Measurements from ENCODE around the gene NDUFAF4.

DNA sequence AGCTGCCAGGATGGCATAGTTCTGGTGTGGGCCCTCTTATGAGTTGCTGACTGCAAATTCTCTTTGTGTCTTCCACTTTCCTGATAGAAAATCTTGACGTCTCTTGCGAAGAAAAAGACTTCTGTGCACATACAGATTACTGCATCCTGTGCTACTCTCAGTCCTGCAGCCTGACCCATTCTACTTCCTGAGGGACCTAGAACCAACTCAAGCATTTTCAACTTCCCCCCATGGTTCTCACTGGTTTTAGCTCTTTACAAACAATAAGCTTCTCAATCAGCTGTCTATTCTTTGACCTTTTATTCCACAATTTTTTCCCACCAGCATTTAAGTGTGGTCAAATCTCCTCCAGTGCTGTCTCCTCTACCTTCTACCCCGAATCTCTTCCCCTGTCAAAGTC is 13.5 kb upstream of the NDUFAF4 start:
- TF ChIP-seq, protein P1, sequence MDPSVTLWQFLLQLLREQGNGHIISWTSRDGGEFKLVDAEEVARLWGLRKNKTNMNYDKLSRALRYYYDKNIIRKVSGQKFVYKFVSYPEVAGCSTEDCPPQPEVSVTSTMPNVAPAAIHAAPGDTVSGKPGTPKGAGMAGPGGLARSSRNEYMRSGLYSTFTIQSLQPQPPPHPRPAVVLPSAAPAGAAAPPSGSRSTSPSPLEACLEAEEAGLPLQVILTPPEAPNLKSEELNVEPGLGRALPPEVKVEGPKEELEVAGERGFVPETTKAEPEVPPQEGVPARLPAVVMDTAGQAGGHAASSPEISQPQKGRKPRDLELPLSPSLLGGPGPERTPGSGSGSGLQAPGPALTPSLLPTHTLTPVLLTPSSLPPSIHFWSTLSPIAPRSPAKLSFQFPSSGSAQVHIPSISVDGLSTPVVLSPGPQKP (IDR thresholded peaks at IDR 0.05; ENCODE audit: low read depth, low read length): no peak
- TF ChIP-seq, protein P2, sequence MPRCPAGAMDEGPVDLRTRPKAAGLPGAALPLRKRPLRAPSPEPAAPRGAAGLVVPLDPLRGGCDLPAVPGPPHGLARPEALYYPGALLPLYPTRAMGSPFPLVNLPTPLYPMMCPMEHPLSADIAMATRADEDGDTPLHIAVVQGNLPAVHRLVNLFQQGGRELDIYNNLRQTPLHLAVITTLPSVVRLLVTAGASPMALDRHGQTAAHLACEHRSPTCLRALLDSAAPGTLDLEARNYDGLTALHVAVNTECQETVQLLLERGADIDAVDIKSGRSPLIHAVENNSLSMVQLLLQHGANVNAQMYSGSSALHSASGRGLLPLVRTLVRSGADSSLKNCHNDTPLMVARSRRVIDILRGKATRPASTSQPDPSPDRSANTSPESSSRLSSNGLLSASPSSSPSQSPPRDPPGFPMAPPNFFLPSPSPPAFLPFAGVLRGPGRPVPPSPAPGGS (IDR thresholded peaks at IDR 0.05; ENCODE audit: borderline replicate concordance, insufficient read depth, low read depth, low read length, poor library complexity, severe bottlenecking): no peak
- no peak for TF ChIP-seq SP1 (IDR thresholded peaks at IDR 0.05; ENCODE audit: low read depth, low read length)
- TF ChIP-seq, protein P3, sequence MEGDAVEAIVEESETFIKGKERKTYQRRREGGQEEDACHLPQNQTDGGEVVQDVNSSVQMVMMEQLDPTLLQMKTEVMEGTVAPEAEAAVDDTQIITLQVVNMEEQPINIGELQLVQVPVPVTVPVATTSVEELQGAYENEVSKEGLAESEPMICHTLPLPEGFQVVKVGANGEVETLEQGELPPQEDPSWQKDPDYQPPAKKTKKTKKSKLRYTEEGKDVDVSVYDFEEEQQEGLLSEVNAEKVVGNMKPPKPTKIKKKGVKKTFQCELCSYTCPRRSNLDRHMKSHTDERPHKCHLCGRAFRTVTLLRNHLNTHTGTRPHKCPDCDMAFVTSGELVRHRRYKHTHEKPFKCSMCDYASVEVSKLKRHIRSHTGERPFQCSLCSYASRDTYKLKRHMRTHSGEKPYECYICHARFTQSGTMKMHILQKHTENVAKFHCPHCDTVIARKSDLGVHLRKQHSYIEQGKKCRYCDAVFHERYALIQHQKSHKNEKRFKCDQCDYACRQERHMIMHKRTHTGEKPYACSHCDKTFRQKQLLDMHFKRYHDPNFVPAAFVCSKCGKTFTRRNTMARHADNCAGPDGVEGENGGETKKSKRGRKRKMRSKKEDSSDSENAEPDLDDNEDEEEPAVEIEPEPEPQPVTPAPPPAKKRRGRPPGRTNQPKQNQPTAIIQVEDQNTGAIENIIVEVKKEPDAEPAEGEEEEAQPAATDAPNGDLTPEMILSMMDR (IDR thresholded peaks at IDR 0.05 in 2 of 3, conservative IDR thresholded peaks at IDR 0.05 in 1 of 3; ENCODE audit: control insufficient read depth in 2 of 3, extremely low read depth in 1 of 3, insufficient read depth in 1 of 3, low read depth in 3 of 3, low read length in 3 of 3): no peak
- TF ChIP-seq MXI1 (IDR thresholded peaks at IDR 0.05; ENCODE audit: low read depth, low read length): no peak
- no peak for TF ChIP-seq HDGF (IDR thresholded peaks at IDR 0.05)
- TF ChIP-seq, protein P4, sequence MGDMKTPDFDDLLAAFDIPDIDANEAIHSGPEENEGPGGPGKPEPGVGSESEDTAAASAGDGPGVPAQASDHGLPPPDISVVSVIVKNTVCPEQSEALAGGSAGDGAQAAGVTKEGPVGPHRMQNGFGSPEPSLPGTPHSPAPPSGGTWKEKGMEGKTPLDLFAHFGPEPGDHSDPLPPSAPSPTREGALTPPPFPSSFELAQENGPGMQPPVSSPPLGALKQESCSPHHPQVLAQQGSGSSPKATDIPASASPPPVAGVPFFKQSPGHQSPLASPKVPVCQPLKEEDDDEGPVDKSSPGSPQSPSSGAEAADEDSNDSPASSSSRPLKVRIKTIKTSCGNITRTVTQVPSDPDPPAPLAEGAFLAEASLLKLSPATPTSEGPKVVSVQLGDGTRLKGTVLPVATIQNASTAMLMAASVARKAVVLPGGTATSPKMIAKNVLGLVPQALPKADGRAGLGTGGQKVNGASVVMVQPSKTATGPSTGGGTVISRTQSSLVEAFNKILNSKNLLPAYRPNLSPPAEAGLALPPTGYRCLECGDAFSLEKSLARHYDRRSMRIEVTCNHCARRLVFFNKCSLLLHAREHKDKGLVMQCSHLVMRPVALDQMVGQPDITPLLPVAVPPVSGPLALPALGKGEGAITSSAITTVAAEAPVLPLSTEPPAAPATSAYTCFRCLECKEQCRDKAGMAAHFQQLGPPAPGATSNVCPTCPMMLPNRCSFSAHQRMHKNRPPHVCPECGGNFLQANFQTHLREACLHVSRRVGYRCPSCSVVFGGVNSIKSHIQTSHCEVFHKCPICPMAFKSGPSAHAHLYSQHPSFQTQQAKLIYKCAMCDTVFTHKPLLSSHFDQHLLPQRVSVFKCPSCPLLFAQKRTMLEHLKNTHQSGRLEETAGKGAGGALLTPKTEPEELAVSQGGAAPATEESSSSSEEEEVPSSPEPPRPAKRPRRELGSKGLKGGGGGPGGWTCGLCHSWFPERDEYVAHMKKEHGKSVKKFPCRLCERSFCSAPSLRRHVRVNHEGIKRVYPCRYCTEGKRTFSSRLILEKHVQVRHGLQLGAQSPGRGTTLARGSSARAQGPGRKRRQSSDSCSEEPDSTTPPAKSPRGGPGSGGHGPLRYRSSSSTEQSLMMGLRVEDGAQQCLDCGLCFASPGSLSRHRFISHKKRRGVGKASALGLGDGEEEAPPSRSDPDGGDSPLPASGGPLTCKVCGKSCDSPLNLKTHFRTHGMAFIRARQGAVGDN (IDR thresholded peaks at IDR 0.05): no peak
- no peak for TF ChIP-seq ESRRA (IDR thresholded peaks at IDR 0.05; ENCODE audit: low read length)
- TF ChIP-seq POU2F2 (IDR thresholded peaks at IDR 0.05; ENCODE audit: borderline replicate concordance, low read depth, low read length): no peak
- TF ChIP-seq, protein P5, sequence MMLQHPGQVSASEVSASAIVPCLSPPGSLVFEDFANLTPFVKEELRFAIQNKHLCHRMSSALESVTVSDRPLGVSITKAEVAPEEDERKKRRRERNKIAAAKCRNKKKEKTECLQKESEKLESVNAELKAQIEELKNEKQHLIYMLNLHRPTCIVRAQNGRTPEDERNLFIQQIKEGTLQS (IDR thresholded peaks at IDR 0.05; ENCODE audit: borderline replicate concordance, extremely low read depth, low read depth, low read length): no peak
- no peak for TF ChIP-seq ETV6 (conservative IDR thresholded peaks at IDR 0.05 in 1 of 2, IDR thresholded peaks at IDR 0.05 in 1 of 2; ENCODE audit: borderline replicate concordance in 1 of 2, low read depth in 1 of 2)

Data from GM12878 (cell line).